Measurements from ENCODE around the gene ANO8.

ANO8 gene

GRCh38 chr19:17309965-17310461 is 24.6 kb downstream of the ANO8 start:
- Histone ChIP-seq H4K5ac (ENCODE audit: low read length) (no peak overlapping the region), H3K36me3 (ENCODE audit: control insufficient read depth, insufficient read depth, low read length) (peaks cover 3% of the 10 kb centered on the region), H3K4ac (ENCODE audit: low read depth, low read length) (no peak overlapping the region), H3K27ac (ENCODE audit: low read depth, low read length) (peak overlapping the region; percentile 24), H3K4me2 (ENCODE audit: low read length) (peak overlapping the region; percentile 77), H2BK5ac (ENCODE audit: low read length) (peak overlapping the region; percentile 19), H2BK15ac (replicated peaks; ENCODE audit: low read depth) (no peak overlapping the region), H3K79me1 (ENCODE audit: low read length) (peaks cover 17% of the 10 kb centered on the region), H3K79me2 (ENCODE audit: control insufficient read depth, insufficient read depth, low read length) (peaks cover 22% of the 10 kb centered on the region), H3K4me1 (ENCODE audit: control insufficient read depth, low read depth, low read length) (peaks cover 2% of the 10 kb centered on the region), H3K4me3 (ENCODE audit: low read length) (peak overlapping the region; percentile 57), H3K18ac (ENCODE audit: low read length) (peak overlapping the region; percentile 44), H3K56ac (ENCODE audit: low read length) (peak overlapping the region; percentile 96), H3K9ac (ENCODE audit: low read length) (peak overlapping the region; percentile 90), H3K23ac (ENCODE audit: low read length) (no peak overlapping the region), H3K27me3 (ENCODE audit: insufficient read depth, low read length, poor library complexity) (no peaks in the 10 kb centered on the region), H2AK5ac (ENCODE audit: low read length) (no peak overlapping the region), H2BK120ac (ENCODE audit: low read depth, low read length) (no peak overlapping the region), H4K8ac (ENCODE audit: low read depth, low read length) (no peak overlapping the region)
- no peak for DNase-seq
- WGBS (ENCODE audit: extremely low coverage, insufficient coverage, low lambda C conversion rate): no CpG with 5 or more reads among the region's 23 CpGs

GRCh38 chr19:17309198-17309964 is 25.3 kb downstream of the ANO8 start, which contains the start of gene DDA1:
Gene DDA1 (plus strand): TSS chr19:17309563. CDS start chr19:17309655, 92 bp downstream.
- Histone ChIP-seq H2BK120ac (ENCODE audit: low read depth, low read length) (no peak within 1 kb of the TSS), H2BK5ac (ENCODE audit: low read length) (peak within 1 kb of the TSS; percentile 19)
- no CpG with 5 or more reads among the region's 46 CpGs for WGBS (ENCODE audit: extremely low coverage, insufficient coverage, low lambda C conversion rate)

GRCh38 chr19:17307876-17308377 is 26.7 kb downstream of the ANO8 start:
- H2AK5ac ChIP-seq (ENCODE audit: low read length): no peak overlapping the region
- no CpG with 5 or more reads among the region's 8 CpGs for WGBS (ENCODE audit: extremely low coverage, insufficient coverage, low lambda C conversion rate)

More at GRCh38 chr19:17309198-17309964, 25.3 kb downstream of the ANO8 start, which contains the start of gene DDA1:
- H3K27me3 ChIP-seq (ENCODE audit: insufficient read depth, low read length, poor library complexity): no peaks in the 10 kb centered on the region
- peak within 1 kb of the TSS; percentile 90 for H3K9ac ChIP-seq (ENCODE audit: low read length)
- peak within 1 kb of the TSS; percentile 44 for H3K18ac ChIP-seq (ENCODE audit: low read length)
- H2AK5ac ChIP-seq (ENCODE audit: low read length): no peak within 1 kb of the TSS
- no peaks in the 10 kb centered on the region for H3K36me3 ChIP-seq (ENCODE audit: control insufficient read depth, insufficient read depth, low read length)
- peaks cover 22% of the 10 kb centered on the region for H3K79me2 ChIP-seq (ENCODE audit: control insufficient read depth, insufficient read depth, low read length)
- H3K4me1 ChIP-seq (ENCODE audit: control insufficient read depth, low read depth, low read length): peaks cover 3% of the 10 kb centered on the region
- no peak within 1 kb of the TSS for H4K8ac ChIP-seq (ENCODE audit: low read depth, low read length)
- peak within 1 kb of the TSS; percentile 96 for H3K56ac ChIP-seq (ENCODE audit: low read length)
- H3K27ac ChIP-seq (ENCODE audit: low read depth, low read length): peak within 1 kb of the TSS; percentile 51
- H3K4ac ChIP-seq (ENCODE audit: low read depth, low read length): no peak within 1 kb of the TSS
- peaks cover 17% of the 10 kb centered on the region for H3K79me1 ChIP-seq (ENCODE audit: low read length)
- peak; percentile 100 for DNase-seq
- H3K4me2 ChIP-seq (ENCODE audit: low read length): peak within 1 kb of the TSS; percentile 77
- H3K23ac ChIP-seq (ENCODE audit: low read length): no peak within 1 kb of the TSS
- no peak within 1 kb of the TSS for H4K5ac ChIP-seq (ENCODE audit: low read length)
- peak within 1 kb of the TSS; percentile 57 for H3K4me3 ChIP-seq (ENCODE audit: low read length)
- no peak within 1 kb of the TSS for H2BK15ac ChIP-seq (replicated peaks; ENCODE audit: low read depth)

GRCh38 chr19:17306285-17306714 is 28.4 kb downstream of the ANO8 start:
- Histone ChIP-seq H3K4me2 (ENCODE audit: low read length) (peak overlapping the region; percentile 58), H2BK5ac (ENCODE audit: low read length) (no peak overlapping the region), H2AK5ac (ENCODE audit: low read length) (no peak overlapping the region), H3K4me1 (ENCODE audit: control insufficient read depth, low read depth, low read length) (peaks cover 6% of the 10 kb centered on the region), H2BK15ac (replicated peaks; ENCODE audit: low read depth) (no peak overlapping the region), H4K5ac (ENCODE audit: low read length) (no peak overlapping the region), H3K4me3 (ENCODE audit: low read length) (peak overlapping the region; percentile 59), H3K4ac (ENCODE audit: low read depth, low read length) (peak overlapping the region; percentile 64), H3K36me3 (ENCODE audit: control insufficient read depth, insufficient read depth, low read length) (no peaks in the 10 kb centered on the region), H3K23ac (ENCODE audit: low read length) (no peak overlapping the region), H4K8ac (ENCODE audit: low read depth, low read length) (no peak overlapping the region), H3K79me1 (ENCODE audit: low read length) (peaks cover 8% of the 10 kb centered on the region), H3K27me3 (ENCODE audit: insufficient read depth, low read length, poor library complexity) (no peaks in the 10 kb centered on the region), H3K9ac (ENCODE audit: low read length) (peak overlapping the region; percentile 90), H3K18ac (ENCODE audit: low read length) (peak overlapping the region; percentile 70), H3K27ac (ENCODE audit: low read depth, low read length) (peak overlapping the region; percentile 76), H2BK120ac (ENCODE audit: low read depth, low read length) (no peak overlapping the region), H3K79me2 (ENCODE audit: control insufficient read depth, insufficient read depth, low read length) (peaks cover 12% of the 10 kb centered on the region), H3K56ac (ENCODE audit: low read length) (peak overlapping the region; percentile 95)
- no CpG with 5 or more reads among the region's 28 CpGs for WGBS (ENCODE audit: extremely low coverage, insufficient coverage, low lambda C conversion rate)
- no peak for DNase-seq

More at GRCh38 chr19:17307876-17308377, 26.7 kb downstream of the ANO8 start:
- H3K4me1 ChIP-seq (ENCODE audit: control insufficient read depth, low read depth, low read length): peaks cover 6% of the 10 kb centered on the region
- peaks cover 17% of the 10 kb centered on the region for H3K79me1 ChIP-seq (ENCODE audit: low read length)
- H2BK120ac ChIP-seq (ENCODE audit: low read depth, low read length): no peak overlapping the region
- H3K23ac ChIP-seq (ENCODE audit: low read length): no peak overlapping the region
- no peak overlapping the region for H3K18ac ChIP-seq (ENCODE audit: low read length)
- H2BK15ac ChIP-seq (replicated peaks; ENCODE audit: low read depth): no peak overlapping the region
- no peak overlapping the region for H3K4ac ChIP-seq (ENCODE audit: low read depth, low read length)
- no peak overlapping the region for H3K4me3 ChIP-seq (ENCODE audit: low read length)
- H3K36me3 ChIP-seq (ENCODE audit: control insufficient read depth, insufficient read depth, low read length): no peaks in the 10 kb centered on the region
- H3K9ac ChIP-seq (ENCODE audit: low read length): no peak overlapping the region
- H3K4me2 ChIP-seq (ENCODE audit: low read length): no peak overlapping the region
- H2BK5ac ChIP-seq (ENCODE audit: low read length): no peak overlapping the region
- H4K8ac ChIP-seq (ENCODE audit: low read depth, low read length): no peak overlapping the region
- H3K27ac ChIP-seq (ENCODE audit: low read depth, low read length): no peak overlapping the region
- H4K5ac ChIP-seq (ENCODE audit: low read length): no peak overlapping the region
- no peaks in the 10 kb centered on the region for H3K27me3 ChIP-seq (ENCODE audit: insufficient read depth, low read length, poor library complexity)
- no peak overlapping the region for H3K56ac ChIP-seq (ENCODE audit: low read length)
- peaks cover 22% of the 10 kb centered on the region for H3K79me2 ChIP-seq (ENCODE audit: control insufficient read depth, insufficient read depth, low read length)
- no peak for DNase-seq

- no peak within 1 kb of the TSS for H2BK120ac ChIP-seq (ENCODE audit: low read depth, low read length)
- no peak within 1 kb of the TSS for H2BK5ac ChIP-seq (ENCODE audit: low read length)
- H3K18ac ChIP-seq (ENCODE audit: low read length): peak within 1 kb of the TSS; percentile 70
- peak within 1 kb of the TSS; percentile 64 for H3K4ac ChIP-seq (ENCODE audit: low read depth, low read length)
- H3K9ac ChIP-seq (ENCODE audit: low read length): peak within 1 kb of the TSS; percentile 90
- no peak within 1 kb of the TSS for H3K23ac ChIP-seq (ENCODE audit: low read length)
- peaks cover 9% of the 10 kb centered on the region for H3K79me2 ChIP-seq (ENCODE audit: control insufficient read depth, insufficient read depth, low read length)
- H3K79me1 ChIP-seq (ENCODE audit: low read length): peaks cover 8% of the 10 kb centered on the region
- H2BK15ac ChIP-seq (replicated peaks; ENCODE audit: low read depth): no peak within 1 kb of the TSS
- peaks cover 6% of the 10 kb centered on the region for H3K4me1 ChIP-seq (ENCODE audit: control insufficient read depth, low read depth, low read length)
- H4K8ac ChIP-seq (ENCODE audit: low read depth, low read length): no peak within 1 kb of the TSS
- H3K56ac ChIP-seq (ENCODE audit: low read length): peak within 1 kb of the TSS; percentile 95
- peak; percentile 100 for DNase-seq
- H3K27me3 ChIP-seq (ENCODE audit: insufficient read depth, low read length, poor library complexity): no peaks in the 10 kb centered on the region
- WGBS (ENCODE audit: extremely low coverage, insufficient coverage, low lambda C conversion rate): no CpG with 5 or more reads among the region's 55 CpGs
- H4K5ac ChIP-seq (ENCODE audit: low read length): no peak within 1 kb of the TSS
- peak within 1 kb of the TSS; percentile 59 for H3K4me3 ChIP-seq (ENCODE audit: low read length)
- peak within 1 kb of the TSS; percentile 76 for H3K27ac ChIP-seq (ENCODE audit: low read depth, low read length)
- H3K36me3 ChIP-seq (ENCODE audit: control insufficient read depth, insufficient read depth, low read length): no peaks in the 10 kb centered on the region
- H3K4me2 ChIP-seq (ENCODE audit: low read length): peak within 1 kb of the TSS; percentile 58
- H2AK5ac ChIP-seq (ENCODE audit: low read length): peak within 1 kb of the TSS; percentile 40
Observed at GRCh38 chr19:17305517-17306284, 29.0 kb downstream of the ANO8 start, which contains the start of gene MRPL34. Gene MRPL34 (plus strand): TSS chr19:17305872. CDS start chr19:17305893, 21 bp downstream.
